PC-9 (cell line): ENCODE results near the gene EIF4EBP3. TPM values are rescaled to one million over a fixed set of nuclear protein-coding genes. Genes with fewer than 3 reads are reported as not detected.

Experiments
- BruUV-seq: library from RNA; stranded (reverse); fragments of 400-500 nt; replicated peaks from 2 replicates; lab custom pipeline; 2021; lab: Mats Ljungman, UMichigan
- CTCF ChIA-PET: fragments of 300-600 bp; sonication (Branson Sonifier 250); formaldehyde crosslinking; loops from one replicate; lab custom pipeline; 2022; ENCODE audit warnings: antibody characterized with exemption; lab: Charles Lee
- POLR2A ChIA-PET: fragments of 300-600 bp; sonication (Branson Sonifier 250); formaldehyde crosslinking; loops from one replicate; lab custom pipeline; 2022; ENCODE audit warnings: antibody characterized with exemption; ENCODE audit not compliant: unreplicated experiment; lab: Charles Lee
- DNase-seq, 2 experiments: peaks; one replicate each; pipeline versions ENCODE4 v3.0.0 to v3.0.0-alpha.2; 2015 to 2022; ENCODE audit warnings: mixed read lengths in 1 of 2
- H2AFZ ChIP-seq: fragments of 200-600 bp; sonication (generic); 2 replicates; pipeline ENCODE4 v1.8.1; 2017; ENCODE audit warnings: antibody characterized with exemption
- H3F3A ChIP-seq: fragments of 200-600 bp; sonication (generic); 2 replicates; pipeline ENCODE4 v1.8.1; 2017; ENCODE audit warnings: antibody characterized with exemption, mild to moderate bottlenecking, low read depth; ENCODE audit not compliant: insufficient read depth
- H3K27ac ChIP-seq: fragments of 200-600 bp; sonication (generic); 2 replicates; pipeline ENCODE4 v1.6.1; 2016; ENCODE audit warnings: mixed run types
- H3K27me3 ChIP-seq: fragments of 200-600 bp; sonication (generic); 2 replicates; pipeline ENCODE4 v1.6.1; 2016; ENCODE audit warnings: low read depth, mixed run types; ENCODE audit not compliant: insufficient read depth
- H3K36me3 ChIP-seq: fragments of 200-600 bp; sonication (generic); 2 replicates; pipeline ENCODE4 v1.6.1; 2016; ENCODE audit warnings: low read depth, mixed run types
- H3K4me1 ChIP-seq: fragments of 200-600 bp; sonication (generic); replicated peaks from 2 replicates; pipeline ENCODE4 v1.6.1; 2016; ENCODE audit warnings: mixed run types; ENCODE audit not compliant: insufficient read depth
- H3K4me2 ChIP-seq: fragments of 200-600 bp; sonication (generic); 2 replicates; pipeline ENCODE4 v1.6.1; 2017; ENCODE audit warnings: mixed run types
- H3K4me3 ChIP-seq: fragments of 200-600 bp; sonication (generic); 2 replicates; pipeline ENCODE4 v1.6.1; 2016; ENCODE audit warnings: mixed run types
- H3K79me2 ChIP-seq: fragments of 200-600 bp; sonication (generic); 2 replicates; pipeline ENCODE4 v1.6.1; 2017; ENCODE audit warnings: low read depth, mixed run types
- H3K9me2 ChIP-seq: fragments of 200-600 bp; sonication (generic); 2 replicates; pipeline ENCODE4 v1.8.1; 2017; ENCODE audit warnings: mild to moderate bottlenecking; ENCODE audit not compliant: insufficient read depth
- H3K9me3 ChIP-seq: fragments of 200-600 bp; sonication (generic); 2 replicates; pipeline ENCODE4 v1.8.1; 2016; ENCODE audit warnings: low read depth; ENCODE audit not compliant: insufficient read depth
- H4K20me1 ChIP-seq: fragments of 200-600 bp; sonication (generic); 2 replicates; pipeline ENCODE4 v1.8.1; 2017; ENCODE audit not compliant: insufficient read depth
- CTCF ChIP-seq: fragments of 200-600 bp; sonication (generic); conservative IDR thresholded peaks from 2 replicates; pipeline ENCODE4 v1.6.1; 2017; ENCODE audit warnings: mixed run types, antibody characterized with exemption, mild to moderate bottlenecking, moderate library complexity
- EZH2 ChIP-seq: fragments of 200-600 bp; sonication (generic); IDR thresholded peaks from 2 replicates; pipeline ENCODE4 v1.8.0; 2017; ENCODE audit warnings: antibody characterized with exemption, low read depth
- intact Hi-C: fragments of 100-400 bp; cut with micrococcal nuclease; formaldehyde crosslinking; loops from one replicate; pipeline ENCODE4 v1.10.0; 2022; ENCODE audit not compliant: unreplicated experiment
- total RNA-seq: library from RNA; stranded (reverse); gene quantifications from 2 replicates; pipeline ENCODE4 v1.2.3, GENCODE V29; 2021

The EIF4EBP3 gene
- total RNA-seq, 1 experiment from 2014 or later = 5.6 TPM

- DNase-seq = no peak
- peaks cover 22% of the 10 kb centered on the region; the same call in 1 of the 2 replicates for H3F3A ChIP-seq
- TF ChIP-seq CTCF = no peak
- no peak for TF ChIP-seq EZH2
- CTCF ChIA-PET = no interaction called here
- no peak overlapping the region for H2AFZ ChIP-seq
- no peaks in the 10 kb centered on the region for H3K36me3 ChIP-seq
- H3K27me3 ChIP-seq = no peaks in the 10 kb centered on the region
- H3K4me3 ChIP-seq = no peak overlapping the region
- H4K20me1 ChIP-seq = peaks cover 4% of the 10 kb centered on the region; the same call in 1 of the 2 replicates
- no peak overlapping the region for H3K27ac ChIP-seq
- no peaks in the 10 kb centered on the region for H3K9me3 ChIP-seq
- H3K4me2 ChIP-seq = no peak overlapping the region
- no peaks in the 10 kb centered on the region for H3K9me2 ChIP-seq
- no TSS peak for BruUV-seq
- H3K4me1 ChIP-seq = peaks cover 10% of the 10 kb centered on the region; the same call in 1 of the 2 replicates
- intact Hi-C loops = no loop called here
- POLR2A ChIA-PET = interaction anchor here (0.6 to 0.7 kb wide), 4 partner anchors 9 to 861 kb away, joined by 4 to 9 read pairs (median 4); partner anchors contain the start of gene PCDHGA10
- peaks cover 27% of the 10 kb centered on the region for H3K79me2 ChIP-seq
These were observed 4.4 kb downstream of the EIF4EBP3 start for GRCh38 chr5:140551872-140552271.

GRCh38 chr5:140553657-140554056 is 6.2 kb downstream of the EIF4EBP3 start:
- Histone ChIP-seq H3K79me2 (peaks cover 29% of the 10 kb centered on the region), H3K9me2 (no peaks in the 10 kb centered on the region), H3K4me1 (peaks cover 10% of the 10 kb centered on the region), H3K36me3 (no peaks in the 10 kb centered on the region), H4K20me1 (peaks cover 4% of the 10 kb centered on the region; the same call in 1 of the 2 replicates), H2AFZ (no peak overlapping the region), H3K27me3 (no peaks in the 10 kb centered on the region), H3K9me3 (no peaks in the 10 kb centered on the region), H3K27ac (peak overlapping the region; percentile 3; the same call in 1 of the 2 replicates), H3K4me2 (no peak overlapping the region), H3K4me3 (no peak overlapping the region), H3F3A (peaks cover 26% of the 10 kb centered on the region; the same call in 1 of the 2 replicates)
- ChIA-PET CTCF (no interaction called here), POLR2A (no interaction called here)
- no peak for DNase-seq
- intact Hi-C loops = no loop called here
- BruUV-seq = no TSS peak
- no peak for TF ChIP-seq CTCF
- no peak for TF ChIP-seq EZH2

GRCh38 chr5:140554454-140554853 is 7.0 kb downstream of the EIF4EBP3 start:
- H3K9me2 ChIP-seq = no peaks in the 10 kb centered on the region
- H4K20me1 ChIP-seq = no peaks in the 10 kb centered on the region
- H3K9me3 ChIP-seq = no peaks in the 10 kb centered on the region
- peaks cover 22% of the 10 kb centered on the region; the same call in 1 of the 2 replicates for H3F3A ChIP-seq
- no peaks in the 10 kb centered on the region for H3K27me3 ChIP-seq
- DNase-seq = no peak
- H3K79me2 ChIP-seq = peaks cover 29% of the 10 kb centered on the region
- no peak for TF ChIP-seq CTCF
- TF ChIP-seq EZH2 = no peak
- ChIA-PET POLR2A (interaction anchor here (0.6 to 1.0 kb wide), 2 partner anchors 56 to 146 kb away, joined by 3 to 12 read pairs; partner anchors contain the start of gene ZMAT2), CTCF (no interaction called here)
- intact Hi-C loops = no loop called here
- no peak overlapping the region; the same call in 1 of the 2 replicates for H3K27ac ChIP-seq
- H2AFZ ChIP-seq = no peak overlapping the region
- no peak overlapping the region for H3K4me2 ChIP-seq
- peaks cover 10% of the 10 kb centered on the region for H3K4me1 ChIP-seq
- BruUV-seq = no TSS peak
- H3K4me3 ChIP-seq = no peak overlapping the region
- no peaks in the 10 kb centered on the region for H3K36me3 ChIP-seq
